ENCODE measurements around the gene PODN.

- TF ChIP-seq POLR2A (IDR thresholded peaks at IDR 0.05; ENCODE audit: low read depth), result no peak
- TF ChIP-seq CTCF (IDR thresholded peaks at IDR 0.05), result no peak
These were observed 68.0 kb downstream of the PODN start for GRCh38 chr1:53129891-53130597.

All from esophagus muscularis mucosa (tissue), 3 donors.